Stimulated activated CD4-positive, alpha-beta T cell treated with anti-CD3 and anti-CD28 coated beads, Interleukin-15, amount 100 ng/mL, for 1 hour (primary cell): ENCODE data around the gene DUS1L.

ENCODE experiments used
- DNase-seq, 2 donors: peaks; one replicate each; pipeline ENCODE4 v3.0.0-alpha.2; 2020; ENCODE audit warnings: low read depth in 1 of 2, low spot score in 1 of 2

Gene DUS1L

GRCh38 chr17:82077617-82078358, 12.2 kb upstream of the DUS1L start:
- DNase-seq = no peak

- DNase-seq = no peak
Observed at GRCh38 chr17:82076785-82077591, 11.4 kb upstream of the DUS1L start.

GRCh38 chr17:82076018-82076784, 10.6 kb upstream of the DUS1L start:
- DNase-seq = no peak

GRCh38 chr17:82073446-82073845, 7.8 kb upstream of the DUS1L start:
- DNase-seq = no peak

GRCh38 chr17:82072827-82073226, 7.2 kb upstream of the DUS1L start:
- no peak for DNase-seq

- DNase-seq = no peak
Observed at GRCh38 chr17:82070611-82071010, 5.0 kb upstream of the DUS1L start.

GRCh38 chr17:82065193-82065637, 389 bp downstream of the DUS1L start:
- no peak for DNase-seq

GRCh38 chr17:82064433-82065192, 991 bp downstream of the DUS1L start:
- no peak for DNase-seq

GRCh38 chr17:82063424-82064415, 1.9 kb downstream of the DUS1L start:
- DNase-seq = no peak

- no peak for DNase-seq
Observed at GRCh38 chr17:82062984-82063368, 2.6 kb downstream of the DUS1L start.

GRCh38 chr17:82062076-82062983, 3.3 kb downstream of the DUS1L start:
- DNase-seq = no peak

- no peak for DNase-seq
Observed at GRCh38 chr17:82061047-82061925, 4.3 kb downstream of the DUS1L start.

GRCh38 chr17:82060614-82061013, 5.0 kb downstream of the DUS1L start:
- no peak for DNase-seq

GRCh38 chr17:82060001-82060380, 5.6 kb downstream of the DUS1L start:
- no peak for DNase-seq

- DNase-seq = no peak
Observed at GRCh38 chr17:82059272-82060000, 6.2 kb downstream of the DUS1L start.

- no peak for DNase-seq
Observed at GRCh38 chr17:82058855-82059249, 6.8 kb downstream of the DUS1L start.

GRCh38 chr17:82058230-82058854, 7.3 kb downstream of the DUS1L start:
- DNase-seq = no peak
